ENCODE results near the gene ZNF490.

GRCh38 chr19:12578641-12579040 is 32.0 kb downstream of the ZNF490 start:
- no peak for TF ChIP-seq CTCF (tag by site-specific recombination; IDR thresholded peaks at IDR 0.05)
- no peak for TF ChIP-seq ZNF658 (tag by site-specific recombination; IDR thresholded peaks at IDR 0.05)
- TF ChIP-seq ATF2 (tag by site-specific recombination; IDR thresholded peaks at IDR 0.05; ENCODE audit: low read depth), result no peak
- no peak for TF ChIP-seq ZBTB21 (tag by site-specific recombination; IDR thresholded peaks at IDR 0.05)
